Measurements from ENCODE around the gene SCN7A.

DNA sequence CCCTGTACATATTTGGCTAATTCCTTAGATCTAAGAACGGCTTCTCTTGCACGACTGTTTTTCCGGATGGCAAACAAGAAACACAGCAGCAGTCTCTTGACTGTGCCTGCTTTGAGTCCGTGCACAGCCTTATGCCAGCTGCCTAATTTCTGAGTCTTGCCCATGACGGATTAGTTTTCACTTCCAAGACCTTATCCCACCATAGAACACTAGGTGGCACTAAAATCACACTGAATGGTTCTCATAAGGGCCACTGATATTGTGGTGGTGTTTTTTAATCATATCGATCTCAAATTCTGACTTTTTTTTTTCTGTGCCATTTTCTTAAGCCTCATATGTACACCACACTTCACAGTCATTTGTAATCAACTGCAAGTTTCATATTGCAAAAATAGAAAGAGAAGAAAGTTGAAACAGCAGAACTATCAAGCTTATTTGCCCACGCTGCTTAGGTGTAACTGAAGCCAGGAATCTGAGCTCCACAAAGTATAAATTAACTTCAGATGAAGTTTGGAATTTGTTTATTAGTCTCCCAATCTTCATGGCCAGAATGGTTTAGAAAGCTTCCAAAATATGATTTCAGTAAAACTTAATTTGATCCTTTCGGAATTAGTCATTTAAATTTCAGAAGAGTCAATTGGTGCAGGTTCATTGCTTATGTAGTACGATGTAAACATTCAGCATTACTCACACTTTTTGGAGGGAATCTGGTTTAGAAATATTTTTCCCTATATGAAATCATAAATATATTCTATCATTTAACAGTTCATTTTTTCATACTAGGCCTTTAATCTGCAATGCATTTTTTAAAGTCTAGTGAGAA, 45.5 kb upstream of the SCN7A start:
- TF ChIP-seq, protein P1, sequence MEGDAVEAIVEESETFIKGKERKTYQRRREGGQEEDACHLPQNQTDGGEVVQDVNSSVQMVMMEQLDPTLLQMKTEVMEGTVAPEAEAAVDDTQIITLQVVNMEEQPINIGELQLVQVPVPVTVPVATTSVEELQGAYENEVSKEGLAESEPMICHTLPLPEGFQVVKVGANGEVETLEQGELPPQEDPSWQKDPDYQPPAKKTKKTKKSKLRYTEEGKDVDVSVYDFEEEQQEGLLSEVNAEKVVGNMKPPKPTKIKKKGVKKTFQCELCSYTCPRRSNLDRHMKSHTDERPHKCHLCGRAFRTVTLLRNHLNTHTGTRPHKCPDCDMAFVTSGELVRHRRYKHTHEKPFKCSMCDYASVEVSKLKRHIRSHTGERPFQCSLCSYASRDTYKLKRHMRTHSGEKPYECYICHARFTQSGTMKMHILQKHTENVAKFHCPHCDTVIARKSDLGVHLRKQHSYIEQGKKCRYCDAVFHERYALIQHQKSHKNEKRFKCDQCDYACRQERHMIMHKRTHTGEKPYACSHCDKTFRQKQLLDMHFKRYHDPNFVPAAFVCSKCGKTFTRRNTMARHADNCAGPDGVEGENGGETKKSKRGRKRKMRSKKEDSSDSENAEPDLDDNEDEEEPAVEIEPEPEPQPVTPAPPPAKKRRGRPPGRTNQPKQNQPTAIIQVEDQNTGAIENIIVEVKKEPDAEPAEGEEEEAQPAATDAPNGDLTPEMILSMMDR (IDR thresholded peaks at IDR 0.05): peak; percentile 64 to 76 (median 70)
- TF ChIP-seq POLR2AphosphoS5 (IDR thresholded peaks at IDR 0.05): no peak
